SK-N-SH (cell line): Measurements from ENCODE around the gene DSCAML1. TPM values are rescaled to one million over a fixed set of nuclear protein-coding genes. Genes with fewer than 3 reads are reported as not detected.

ENCODE experiments used
- CTCF ChIA-PET: fragments of 300-600, 350-600 bp; formaldehyde crosslinking; extraction: SDS; loops from one replicate; lab custom pipeline; 2021; lab: Yijun Ruan, JAX
- POLR2A ChIA-PET: fragments of 350-600 bp; sonication (Branson Sonifier 250); formaldehyde crosslinking; extraction: SDS; loops from one replicate; lab custom pipeline; 2020; ENCODE audit warnings: antibody characterized with exemption, inconsistent platforms; lab: Yijun Ruan, JAX
- DNase-seq: peaks from one replicate; pipeline ENCODE4 v3.0.0; 2012
- H2AFZ ChIP-seq: fragments of 200-600 bp; sonication (generic); 2 replicates; pipeline ENCODE4 v1.8.1; 2016; ENCODE audit warnings: antibody characterized with exemption, mild to moderate bottlenecking, low read depth
- H3F3A ChIP-seq: fragments of 200-600 bp; sonication (generic); replicated peaks from 2 replicates; pipeline ENCODE3; 2016; ENCODE audit warnings: antibody characterized with exemption, mild to moderate bottlenecking; ENCODE audit not compliant: insufficient read depth
- H3K27ac ChIP-seq, 2 experiments: fragments of 200-500 bp in 1 of 2; fragments of 200-600 bp in 1 of 2; sonication (Bioruptor generic) in 1 of 2; sonication (generic), shearing (Covaris generic) in 1 of 2; 2 replicates each; pipeline versions ENCODE4 v1.5.1 to v1.6.1; 2014 to 2016; ENCODE audit warnings: low read depth in 2 of 2, inconsistent platforms in 1 of 2, low read length in 1 of 2, mild to moderate bottlenecking in 1 of 2, mixed read lengths in 1 of 2
- H3K27me3 ChIP-seq: fragments of 200-600 bp; sonication (generic), shearing (Covaris generic); 2 replicates; pipeline ENCODE4 v1.6.1; 2016; ENCODE audit warnings: mixed run types; ENCODE audit not compliant: insufficient read depth
- H3K36me3 ChIP-seq, 2 experiments: fragments of 200-500 bp in 1 of 2; fragments of 200-600 bp in 1 of 2; sonication (Bioruptor generic) in 1 of 2; sonication (generic) in 1 of 2; replicated peaks in 1 of 2; 2 replicates each; pipeline versions ENCODE3 to v1.5.1; 2014 to 2016; ENCODE audit warnings: low read length in 1 of 2, mild to moderate bottlenecking in 1 of 2; ENCODE audit not compliant: insufficient read depth in 2 of 2, control insufficient read depth in 1 of 2
- H3K4me1 ChIP-seq, 2 experiments: fragments of 200-500 bp in 1 of 2; fragments of 200-600 bp in 1 of 2; sonication (Bioruptor generic) in 1 of 2; sonication (generic), shearing (Covaris generic) in 1 of 2; 2 replicates each; pipeline versions ENCODE4 v1.5.1 to v1.6.1; 2014 to 2016; ENCODE audit warnings: low read depth in 1 of 2, low read length in 1 of 2, mixed run types in 1 of 2; ENCODE audit not compliant: insufficient read depth in 2 of 2, control insufficient read depth in 1 of 2
- H3K4me2 ChIP-seq: fragments of 200-600 bp; sonication (generic), shearing (Covaris generic); 2 replicates; pipeline ENCODE4 v1.6.1; 2017; ENCODE audit warnings: mixed run types
- H3K4me3 ChIP-seq, 2 experiments: fragments of 200-500 bp in 1 of 2; fragments of 200-600 bp in 1 of 2; sonication (Bioruptor generic) in 1 of 2; sonication (generic), shearing (Covaris generic) in 1 of 2; 2 replicates each; pipeline versions ENCODE4 v1.5.1 to v1.8.1; 2014 to 2016; ENCODE audit warnings: low read depth in 2 of 2, inconsistent platforms in 1 of 2, low read length in 1 of 2, mild to moderate bottlenecking in 1 of 2, mixed read lengths in 1 of 2, moderate library complexity in 1 of 2
- H3K79me2 ChIP-seq: fragments of 200-600 bp; sonication (generic); 2 replicates; pipeline ENCODE4 v1.8.1; 2017; ENCODE audit warnings: mild to moderate bottlenecking; ENCODE audit not compliant: insufficient read depth
- H3K9ac ChIP-seq: fragments of 200-600 bp; sonication (generic); 2 replicates; pipeline ENCODE4 v1.6.1; 2017; ENCODE audit warnings: mixed run types
- H3K9me2 ChIP-seq: fragments of 200-600 bp; sonication (generic); 2 replicates; pipeline ENCODE4 v1.6.1; 2017; ENCODE audit warnings: mixed run types
- H3K9me3 ChIP-seq: fragments of 200-600 bp; sonication (generic); 2 replicates; pipeline ENCODE4 v1.6.1; 2017; ENCODE audit warnings: mixed run types, mild to moderate bottlenecking, moderate library complexity
- H4K20me1 ChIP-seq: fragments of 200-600 bp; sonication (generic); 2 replicates; pipeline ENCODE4 v1.6.1; 2017; ENCODE audit warnings: mild to moderate bottlenecking, mixed run types; ENCODE audit not compliant: insufficient read depth
- CHD2 ChIP-seq: fragments of 150-350 bp; IDR thresholded peaks from 2 replicates; pipeline ENCODE4 v1.6.1; 2018; ENCODE audit warnings: low read length; ENCODE audit not compliant: partially characterized antibody
- ELF1 ChIP-seq: IDR thresholded peaks from 2 replicates; pipeline ENCODE4 v1.4.0; 2012
- EP300 ChIP-seq, 2 experiments: IDR thresholded peaks; 2 replicates each; pipeline versions ENCODE4 v1.4.0 to v1.6.1; 2012; ENCODE audit warnings: borderline replicate concordance in 1 of 2, low read depth in 1 of 2, low read length in 1 of 2
- EZH2phosphoT487 ChIP-seq: fragments of 200-600 bp; sonication (generic); IDR thresholded peaks from 2 replicates; pipeline ENCODE4 v1.6.1; 2017; ENCODE audit warnings: low read depth, mixed run types, mild to moderate bottlenecking, antibody characterized with exemption, moderate library complexity, borderline replicate concordance
- GABPA ChIP-seq: IDR thresholded peaks from 2 replicates; pipeline ENCODE4 v1.4.0; 2012; ENCODE audit warnings: low read depth, mild to moderate bottlenecking
- MXI1 ChIP-seq: IDR thresholded peaks from 2 replicates; pipeline ENCODE4 v1.6.1; 2012; ENCODE audit warnings: mild to moderate bottlenecking, low read depth, low read length, improper control_type of control experiment
- NRF1 ChIP-seq: IDR thresholded peaks from 2 replicates; pipeline ENCODE4 v1.6.1; 2012; ENCODE audit warnings: low read depth, mild to moderate bottlenecking, low read length
- SIN3A ChIP-seq: IDR thresholded peaks from 2 replicates; pipeline ENCODE4 v1.6.1; 2012; ENCODE audit warnings: low read depth, mild to moderate bottlenecking, low read length, moderate library complexity, borderline replicate concordance
- TAF1 ChIP-seq: IDR thresholded peaks from 2 replicates; pipeline ENCODE4 v1.6.1; 2012; ENCODE audit warnings: low read depth, mild to moderate bottlenecking, low read length, moderate library complexity, borderline replicate concordance
- TCF12 ChIP-seq: IDR thresholded peaks from 2 replicates; pipeline ENCODE4 v1.4.0; 2012
- TEAD4 ChIP-seq: IDR thresholded peaks from 2 replicates; pipeline ENCODE4 v1.4.0; 2012; ENCODE audit warnings: mild to moderate bottlenecking, borderline replicate concordance; ENCODE audit not compliant: insufficient read depth
- YY1 ChIP-seq: IDR thresholded peaks from 2 replicates; pipeline ENCODE4 v1.4.0; 2012; ENCODE audit warnings: low read depth, mild to moderate bottlenecking
- WGBS: methylation state at CpG from one replicate; pipeline ENCODE4 v1.1.6; 2017; ENCODE audit warnings: low lambda C conversion rate; 5-methylcytosine and 5-hydroxymethylcytosine counted together
- polyA plus RNA-seq, 3 experiments: library from polyadenylated mRNA; depleted of rRNA; stranded (reverse); fragments of >200 nt; gene quantifications; 2 replicates each; pipeline ENCODE4 v1.2.3, GENCODE V29; 2012
- TF ChIP-seq, protein P1 (sequence below): IDR thresholded peaks from 2 replicates; pipeline ENCODE4; 2012
- TF ChIP-seq, protein P2 (sequence below): fragments of 150-350 bp; IDR thresholded peaks from 2 replicates; pipeline ENCODE4 v1.6.1; 2016; ENCODE audit warnings: mild to moderate bottlenecking, low read depth, low read length
- TF ChIP-seq, protein P3 (sequence below): fragments of 150-350 bp; IDR thresholded peaks from 2 replicates; pipeline ENCODE4 v1.6.1; 2017; ENCODE audit warnings: antibody characterized with exemption, low read length, low read depth, borderline replicate concordance
- TF ChIP-seq, protein P4 (sequence below): IDR thresholded peaks from 2 replicates; pipeline ENCODE4 v1.6.1; 2012; ENCODE audit warnings: mild to moderate bottlenecking, low read depth, low read length, moderate library complexity
- TF ChIP-seq, protein P5 (sequence below): fragments of 200-600 bp; sonication (generic); IDR thresholded peaks from 2 replicates; pipeline ENCODE4 v1.6.1; 2017; ENCODE audit warnings: antibody characterized with exemption, mild to moderate bottlenecking, moderate library complexity
- TF ChIP-seq, protein P6 (sequence below): IDR thresholded peaks from 2 replicates; pipeline ENCODE4 v1.4.0; 2012; ENCODE audit warnings: low read depth, borderline replicate concordance

Gene DSCAML1
- polyA plus RNA-seq, 1 of the 3 experiments (the other 2 are of a cell fraction) = not detected

DNA sequence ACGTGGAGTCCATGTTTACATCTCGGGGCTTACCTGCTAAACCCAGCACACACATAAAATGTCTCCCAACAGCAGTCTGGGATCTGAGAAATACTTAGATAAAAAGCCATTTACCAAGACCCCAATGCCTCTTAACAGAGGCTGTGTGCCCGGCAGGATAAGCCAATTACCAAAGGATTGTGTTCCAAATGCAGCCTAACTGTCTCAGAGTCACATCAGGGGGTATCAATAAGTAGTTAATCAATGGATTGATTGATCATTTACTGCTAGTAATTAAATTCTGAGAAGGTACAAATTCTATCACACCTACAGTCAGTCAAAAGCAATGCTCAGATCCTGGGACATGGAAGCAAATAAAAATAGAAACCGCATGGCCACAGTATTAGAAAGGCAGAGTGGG is 125.6 kb downstream of the DSCAML1 start:
- H3K79me2 ChIP-seq = no peaks in the 10 kb centered on the region
- no peak overlapping the region for H3K4me2 ChIP-seq
- 36% methylated on average over 4 of the region's 4 CpGs for WGBS
- peaks cover 6% of the 10 kb centered on the region; the same call in 1 of the 2 replicates for H3K27me3 ChIP-seq
- H3K9ac ChIP-seq = no peak overlapping the region
- ChIA-PET CTCF (interaction anchor here (1.2 kb wide), 1 partner anchor 136 kb away, joined by 4 read pairs; no protein-coding TSS in a partner anchor), POLR2A (no interaction called here)
- H3F3A ChIP-seq = no peaks in the 10 kb centered on the region
- H2AFZ ChIP-seq = no peak overlapping the region
- H3K27ac ChIP-seq = no peak overlapping the region
- DNase-seq = no peak
- no peaks in the 10 kb centered on the region for H3K36me3 ChIP-seq
- TF ChIP-seq, protein P1, sequence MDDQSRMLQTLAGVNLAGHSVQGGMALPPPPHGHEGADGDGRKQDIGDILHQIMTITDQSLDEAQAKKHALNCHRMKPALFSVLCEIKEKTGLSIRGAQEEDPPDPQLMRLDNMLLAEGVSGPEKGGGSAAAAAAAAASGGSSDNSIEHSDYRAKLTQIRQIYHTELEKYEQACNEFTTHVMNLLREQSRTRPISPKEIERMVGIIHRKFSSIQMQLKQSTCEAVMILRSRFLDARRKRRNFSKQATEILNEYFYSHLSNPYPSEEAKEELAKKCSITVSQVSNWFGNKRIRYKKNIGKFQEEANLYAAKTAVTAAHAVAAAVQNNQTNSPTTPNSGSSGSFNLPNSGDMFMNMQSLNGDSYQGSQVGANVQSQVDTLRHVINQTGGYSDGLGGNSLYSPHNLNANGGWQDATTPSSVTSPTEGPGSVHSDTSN = no peak
- TF ChIP-seq TAF1 = no peak
- no peak for TF ChIP-seq CHD2
- TF ChIP-seq, protein P2, sequence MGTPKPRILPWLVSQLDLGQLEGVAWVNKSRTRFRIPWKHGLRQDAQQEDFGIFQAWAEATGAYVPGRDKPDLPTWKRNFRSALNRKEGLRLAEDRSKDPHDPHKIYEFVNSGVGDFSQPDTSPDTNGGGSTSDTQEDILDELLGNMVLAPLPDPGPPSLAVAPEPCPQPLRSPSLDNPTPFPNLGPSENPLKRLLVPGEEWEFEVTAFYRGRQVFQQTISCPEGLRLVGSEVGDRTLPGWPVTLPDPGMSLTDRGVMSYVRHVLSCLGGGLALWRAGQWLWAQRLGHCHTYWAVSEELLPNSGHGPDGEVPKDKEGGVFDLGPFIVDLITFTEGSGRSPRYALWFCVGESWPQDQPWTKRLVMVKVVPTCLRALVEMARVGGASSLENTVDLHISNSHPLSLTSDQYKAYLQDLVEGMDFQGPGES = no peak
- no peak for TF ChIP-seq MXI1
- H3K9me2 ChIP-seq = no peaks in the 10 kb centered on the region
- no peaks in the 10 kb centered on the region for H4K20me1 ChIP-seq
- peaks cover 0 to 23% of the 10 kb centered on the region in 2 experiments; a peak in 2 of 4 replicates for H3K4me1 ChIP-seq
- no peaks in the 10 kb centered on the region for H3K9me3 ChIP-seq
- no peak overlapping the region for H3K4me3 ChIP-seq

DNA sequence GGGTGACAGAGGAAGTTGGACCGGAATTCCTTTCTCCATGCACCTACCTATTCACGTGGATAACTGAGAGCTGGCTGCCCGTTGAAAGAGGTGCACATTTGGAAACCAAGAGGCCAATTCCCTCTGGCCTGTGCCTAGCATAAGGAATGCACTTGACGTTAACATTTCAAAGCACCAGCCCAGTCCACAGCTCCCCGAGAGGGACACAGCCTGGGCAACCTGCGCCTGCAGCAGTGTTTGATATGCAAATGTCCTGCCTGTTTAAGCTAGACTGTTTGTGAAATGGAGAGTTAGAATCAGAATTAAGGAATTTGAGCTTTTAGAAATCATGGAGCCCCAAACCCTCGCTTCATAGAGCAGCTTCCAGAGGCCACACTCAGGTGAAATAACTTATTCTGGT is 126.1 kb downstream of the DSCAML1 start:
- Histone ChIP-seq H2AFZ (no peak overlapping the region), H3K9ac (no peak overlapping the region), H3K4me3 (no peak overlapping the region), H3K79me2 (no peaks in the 10 kb centered on the region), H3K9me2 (no peaks in the 10 kb centered on the region), H3K27me3 (peaks cover 9% of the 10 kb centered on the region; the same call in 1 of the 2 replicates), H3F3A (no peaks in the 10 kb centered on the region), H4K20me1 (no peaks in the 10 kb centered on the region), H3K4me1 (peaks cover 0 to 25% of the 10 kb centered on the region in 2 experiments; a peak in 2 of 4 replicates), H3K9me3 (no peaks in the 10 kb centered on the region), H3K27ac (no peak overlapping the region), H3K4me2 (no peak overlapping the region), H3K36me3 (no peaks in the 10 kb centered on the region)
- CTCF ChIA-PET = interaction anchor here (1.2 kb wide), 1 partner anchor 136 kb away, joined by 4 read pairs; no protein-coding TSS in a partner anchor
- 58% methylated on average over 4 of the region's 7 CpGs for WGBS
- TF ChIP-seq NRF1 (no peak), YY1 (no peak), SIN3A (no peak), EP300 (IDR thresholded peaks at IDR 0.05; ENCODE audit: borderline replicate concordance in 1 of 2, low read depth in 1 of 2, low read length in 1 of 2) (no peak), MXI1 (no peak), TEAD4 (no peak), EZH2phosphoT487 (no peak), GABPA (no peak), ELF1 (no peak), TCF12 (no peak)
- TF ChIP-seq, protein P3, sequence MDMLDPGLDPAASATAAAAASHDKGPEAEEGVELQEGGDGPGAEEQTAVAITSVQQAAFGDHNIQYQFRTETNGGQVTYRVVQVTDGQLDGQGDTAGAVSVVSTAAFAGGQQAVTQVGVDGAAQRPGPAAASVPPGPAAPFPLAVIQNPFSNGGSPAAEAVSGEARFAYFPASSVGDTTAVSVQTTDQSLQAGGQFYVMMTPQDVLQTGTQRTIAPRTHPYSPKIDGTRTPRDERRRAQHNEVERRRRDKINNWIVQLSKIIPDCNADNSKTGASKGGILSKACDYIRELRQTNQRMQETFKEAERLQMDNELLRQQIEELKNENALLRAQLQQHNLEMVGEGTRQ = no peak
- TF ChIP-seq, protein P4, sequence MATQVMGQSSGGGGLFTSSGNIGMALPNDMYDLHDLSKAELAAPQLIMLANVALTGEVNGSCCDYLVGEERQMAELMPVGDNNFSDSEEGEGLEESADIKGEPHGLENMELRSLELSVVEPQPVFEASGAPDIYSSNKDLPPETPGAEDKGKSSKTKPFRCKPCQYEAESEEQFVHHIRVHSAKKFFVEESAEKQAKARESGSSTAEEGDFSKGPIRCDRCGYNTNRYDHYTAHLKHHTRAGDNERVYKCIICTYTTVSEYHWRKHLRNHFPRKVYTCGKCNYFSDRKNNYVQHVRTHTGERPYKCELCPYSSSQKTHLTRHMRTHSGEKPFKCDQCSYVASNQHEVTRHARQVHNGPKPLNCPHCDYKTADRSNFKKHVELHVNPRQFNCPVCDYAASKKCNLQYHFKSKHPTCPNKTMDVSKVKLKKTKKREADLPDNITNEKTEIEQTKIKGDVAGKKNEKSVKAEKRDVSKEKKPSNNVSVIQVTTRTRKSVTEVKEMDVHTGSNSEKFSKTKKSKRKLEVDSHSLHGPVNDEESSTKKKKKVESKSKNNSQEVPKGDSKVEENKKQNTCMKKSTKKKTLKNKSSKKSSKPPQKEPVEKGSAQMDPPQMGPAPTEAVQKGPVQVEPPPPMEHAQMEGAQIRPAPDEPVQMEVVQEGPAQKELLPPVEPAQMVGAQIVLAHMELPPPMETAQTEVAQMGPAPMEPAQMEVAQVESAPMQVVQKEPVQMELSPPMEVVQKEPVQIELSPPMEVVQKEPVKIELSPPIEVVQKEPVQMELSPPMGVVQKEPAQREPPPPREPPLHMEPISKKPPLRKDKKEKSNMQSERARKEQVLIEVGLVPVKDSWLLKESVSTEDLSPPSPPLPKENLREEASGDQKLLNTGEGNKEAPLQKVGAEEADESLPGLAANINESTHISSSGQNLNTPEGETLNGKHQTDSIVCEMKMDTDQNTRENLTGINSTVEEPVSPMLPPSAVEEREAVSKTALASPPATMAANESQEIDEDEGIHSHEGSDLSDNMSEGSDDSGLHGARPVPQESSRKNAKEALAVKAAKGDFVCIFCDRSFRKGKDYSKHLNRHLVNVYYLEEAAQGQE = no peak
- TF ChIP-seq, protein P5, sequence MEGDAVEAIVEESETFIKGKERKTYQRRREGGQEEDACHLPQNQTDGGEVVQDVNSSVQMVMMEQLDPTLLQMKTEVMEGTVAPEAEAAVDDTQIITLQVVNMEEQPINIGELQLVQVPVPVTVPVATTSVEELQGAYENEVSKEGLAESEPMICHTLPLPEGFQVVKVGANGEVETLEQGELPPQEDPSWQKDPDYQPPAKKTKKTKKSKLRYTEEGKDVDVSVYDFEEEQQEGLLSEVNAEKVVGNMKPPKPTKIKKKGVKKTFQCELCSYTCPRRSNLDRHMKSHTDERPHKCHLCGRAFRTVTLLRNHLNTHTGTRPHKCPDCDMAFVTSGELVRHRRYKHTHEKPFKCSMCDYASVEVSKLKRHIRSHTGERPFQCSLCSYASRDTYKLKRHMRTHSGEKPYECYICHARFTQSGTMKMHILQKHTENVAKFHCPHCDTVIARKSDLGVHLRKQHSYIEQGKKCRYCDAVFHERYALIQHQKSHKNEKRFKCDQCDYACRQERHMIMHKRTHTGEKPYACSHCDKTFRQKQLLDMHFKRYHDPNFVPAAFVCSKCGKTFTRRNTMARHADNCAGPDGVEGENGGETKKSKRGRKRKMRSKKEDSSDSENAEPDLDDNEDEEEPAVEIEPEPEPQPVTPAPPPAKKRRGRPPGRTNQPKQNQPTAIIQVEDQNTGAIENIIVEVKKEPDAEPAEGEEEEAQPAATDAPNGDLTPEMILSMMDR = no peak
- TF ChIP-seq, protein P6, sequence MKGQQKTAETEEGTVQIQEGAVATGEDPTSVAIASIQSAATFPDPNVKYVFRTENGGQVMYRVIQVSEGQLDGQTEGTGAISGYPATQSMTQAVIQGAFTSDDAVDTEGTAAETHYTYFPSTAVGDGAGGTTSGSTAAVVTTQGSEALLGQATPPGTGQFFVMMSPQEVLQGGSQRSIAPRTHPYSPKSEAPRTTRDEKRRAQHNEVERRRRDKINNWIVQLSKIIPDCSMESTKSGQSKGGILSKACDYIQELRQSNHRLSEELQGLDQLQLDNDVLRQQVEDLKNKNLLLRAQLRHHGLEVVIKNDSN = no peak
- no peak for DNase-seq
- POLR2A ChIA-PET = no interaction called here
